Measurements from ENCODE around the gene SHC2.
"Not testable (repeated sequence)": the region's sequence is repeated elsewhere in the genome, so short reads cannot be mapped to it uniquely, and the experiment has no call there.

The SHC2 gene

DNA sequence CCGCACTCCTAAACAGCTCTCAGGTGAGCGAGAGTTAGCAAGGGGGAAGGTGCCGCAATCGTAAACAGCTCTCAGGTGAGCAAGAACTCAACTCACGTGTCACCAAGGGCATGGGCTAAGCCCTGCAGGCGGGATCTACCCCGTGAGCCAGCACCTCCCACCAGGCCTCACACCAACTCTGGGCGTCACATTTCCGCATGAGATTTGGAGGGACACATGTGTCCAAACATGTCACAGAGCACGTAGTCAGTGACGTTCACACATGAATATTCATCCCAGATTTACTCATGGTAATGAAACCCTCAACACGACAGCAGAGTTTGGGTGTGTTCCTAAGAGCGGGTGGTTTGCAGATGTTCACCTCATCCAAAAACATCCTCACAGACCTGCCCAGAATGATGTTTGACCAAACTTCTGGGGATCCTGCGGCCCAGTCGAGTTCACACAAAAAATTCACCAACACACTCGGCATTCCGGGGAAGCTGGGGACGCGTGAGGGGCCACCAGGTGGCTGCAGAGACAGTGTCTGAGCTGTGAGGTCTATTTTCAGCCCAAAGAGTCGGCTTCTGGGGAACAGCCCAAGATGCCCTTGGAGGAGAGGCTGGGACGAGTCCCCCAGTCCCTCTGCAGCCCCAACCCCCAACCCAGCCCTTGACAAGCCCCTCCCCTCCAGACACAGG is 71.4 kb downstream of the SHC2 start:
- no peak for DNase-seq (ENCODE audit: low spot score)

DNA sequence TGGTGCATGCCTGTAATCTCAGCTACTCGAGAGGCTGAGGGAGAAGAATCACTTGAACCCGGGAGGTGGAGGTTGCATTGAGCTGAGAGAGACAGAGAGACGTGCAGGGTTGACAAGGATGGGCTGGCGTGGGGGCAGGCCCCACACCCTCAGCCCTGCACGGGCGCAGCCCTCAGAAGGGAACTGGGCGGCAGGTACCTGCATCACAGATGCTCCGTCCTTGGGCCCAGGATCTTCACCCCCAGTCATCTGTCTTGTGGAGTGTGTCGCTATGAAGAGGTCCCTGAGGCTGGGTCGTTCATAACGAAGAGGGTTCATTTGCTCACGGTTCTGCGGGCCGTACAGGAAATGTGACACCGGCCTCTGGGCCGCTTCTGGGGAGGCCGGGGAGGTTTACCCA is 72.1 kb downstream of the SHC2 start:
- no peak for DNase-seq (ENCODE audit: low spot score)

DNA sequence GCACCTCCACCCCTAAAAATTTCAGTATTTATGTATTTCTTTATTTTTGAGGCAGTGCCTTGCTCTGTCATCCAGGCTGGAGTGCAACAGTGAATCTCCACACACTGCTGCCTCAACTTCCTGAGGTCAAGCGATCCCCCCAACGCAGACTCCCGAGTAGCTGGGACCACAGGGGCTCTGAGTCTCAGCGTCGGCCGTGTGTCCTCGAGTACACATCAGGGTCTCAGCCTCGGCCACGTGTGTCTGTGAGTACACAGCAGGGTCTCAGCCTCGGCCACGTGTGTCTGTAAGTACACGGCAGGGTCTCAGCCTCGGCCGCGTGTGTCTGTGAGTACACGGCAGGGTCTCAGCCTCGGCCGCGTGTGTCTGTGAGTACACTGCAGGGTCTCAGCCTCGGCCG is 73.1 kb downstream of the SHC2 start:
- DNase-seq (ENCODE audit: low spot score), result no peak

DNA sequence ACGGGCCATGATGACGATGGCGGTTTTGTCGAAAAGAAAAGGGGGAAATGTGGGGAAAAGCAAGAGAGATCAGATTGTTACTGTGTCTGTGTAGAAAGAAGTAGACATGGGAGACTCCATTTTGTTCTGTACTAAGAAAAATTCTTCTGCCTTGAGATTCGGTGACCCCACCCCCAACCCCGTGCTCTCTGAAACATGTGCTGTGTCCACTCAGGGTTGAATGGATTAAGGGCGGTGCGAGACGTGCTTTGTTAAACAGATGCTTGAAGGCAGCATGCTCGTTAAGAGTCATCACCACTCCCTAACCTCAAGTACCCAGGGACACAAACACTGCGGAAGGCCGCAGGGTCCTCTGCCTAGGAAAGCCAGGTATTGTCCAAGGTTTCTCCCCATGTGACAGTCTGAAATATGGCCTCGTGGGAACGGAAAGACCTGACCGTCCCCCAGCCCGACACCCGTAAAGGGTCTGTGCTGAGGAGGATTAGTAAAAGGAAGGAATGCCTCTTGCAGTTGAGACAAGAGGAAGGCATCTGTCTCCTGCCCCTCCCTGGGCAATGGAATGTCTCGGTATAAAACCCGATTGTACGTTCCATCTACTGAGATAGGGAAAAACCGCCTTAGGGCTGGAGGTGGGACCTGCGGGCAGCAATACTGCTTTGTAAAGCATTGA is 74.1 kb downstream of the SHC2 start:
- peak; percentile 53 for DNase-seq (ENCODE audit: low spot score)

DNA sequence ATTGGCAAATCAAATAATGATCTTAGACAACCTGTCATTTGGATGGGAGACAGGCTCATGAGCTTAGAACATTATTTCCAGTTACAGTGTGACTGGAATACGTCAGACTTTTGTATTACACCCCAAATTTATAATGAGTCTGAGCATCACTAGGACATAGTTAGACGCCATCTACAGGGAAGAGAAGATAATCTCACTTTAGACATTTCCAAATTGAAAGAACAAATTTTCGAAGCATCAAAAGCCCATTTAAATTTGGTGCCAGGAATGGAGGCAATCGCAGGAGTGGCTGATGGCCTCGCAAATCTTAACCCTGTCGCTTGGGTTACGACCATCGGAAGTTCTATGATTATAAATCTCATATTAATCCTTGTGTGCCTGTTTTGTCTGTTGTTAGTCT is 74.6 kb downstream of the SHC2 start:
- DNase-seq (ENCODE audit: low spot score), result not testable (repeated sequence)

DNA sequence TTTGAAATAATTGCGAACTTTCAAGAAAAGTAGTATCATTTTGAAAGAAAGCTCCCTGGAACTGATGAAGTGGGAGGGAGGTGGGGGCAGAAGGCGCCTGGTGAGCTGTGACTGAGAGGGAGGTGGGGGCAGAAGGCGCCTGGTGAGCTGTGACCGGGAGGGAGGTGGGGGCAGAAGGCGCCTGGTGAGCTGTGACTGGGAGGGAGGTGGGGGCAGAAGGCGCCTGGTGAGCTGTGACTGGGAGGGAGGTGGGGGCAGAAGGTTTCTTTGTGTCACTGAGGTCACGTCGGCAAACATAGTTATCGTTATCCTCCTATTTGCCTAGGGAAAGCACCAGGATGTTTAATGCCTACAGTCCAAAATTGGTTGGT is 76.0 kb downstream of the SHC2 start:
- DNase-seq (ENCODE audit: low spot score), result no peak

DNA sequence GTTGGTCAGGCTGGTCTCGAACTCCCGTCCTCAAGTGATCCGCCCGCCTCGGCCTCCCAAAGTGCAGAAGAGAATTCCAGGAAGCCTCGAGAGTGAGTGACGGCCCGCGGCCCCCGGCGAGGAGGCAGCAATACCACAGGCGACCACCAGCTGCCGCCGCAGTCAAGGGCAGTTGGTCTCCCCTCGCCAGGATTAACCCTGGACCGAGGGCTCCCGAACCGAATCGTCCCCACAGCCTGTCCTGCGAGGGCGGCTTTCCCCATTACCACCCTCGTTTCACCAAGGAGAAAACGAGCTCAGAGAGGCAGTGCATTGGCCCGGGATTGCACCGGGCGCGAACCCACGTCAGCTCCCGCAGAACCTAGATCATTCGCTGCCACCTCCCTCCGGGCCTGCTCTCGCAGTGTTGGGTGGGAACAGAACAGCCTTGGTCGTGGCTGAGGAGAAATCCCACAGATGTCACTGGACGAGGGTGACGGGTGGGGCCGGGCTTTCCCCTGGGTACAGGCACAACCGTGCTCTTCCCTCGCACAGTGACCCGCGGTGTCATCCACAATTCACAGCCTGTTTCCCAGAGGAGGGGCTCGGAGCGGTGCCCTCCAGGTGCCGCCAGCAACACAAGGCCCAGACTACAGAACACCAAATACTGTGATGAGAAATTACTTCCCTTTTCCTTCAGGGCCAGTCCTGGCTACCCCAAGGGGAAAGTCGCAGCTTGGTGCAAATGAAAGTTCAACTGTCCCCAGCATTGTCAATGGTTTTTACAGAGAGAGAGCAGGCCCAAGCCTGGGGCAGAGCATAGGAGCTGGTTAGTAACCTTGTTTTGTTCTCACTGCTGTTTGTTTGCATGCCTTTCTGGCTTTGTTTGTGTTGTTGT is 76.7 kb downstream of the SHC2 start:
- peak; percentile 82 for DNase-seq (ENCODE audit: low spot score)

DNA sequence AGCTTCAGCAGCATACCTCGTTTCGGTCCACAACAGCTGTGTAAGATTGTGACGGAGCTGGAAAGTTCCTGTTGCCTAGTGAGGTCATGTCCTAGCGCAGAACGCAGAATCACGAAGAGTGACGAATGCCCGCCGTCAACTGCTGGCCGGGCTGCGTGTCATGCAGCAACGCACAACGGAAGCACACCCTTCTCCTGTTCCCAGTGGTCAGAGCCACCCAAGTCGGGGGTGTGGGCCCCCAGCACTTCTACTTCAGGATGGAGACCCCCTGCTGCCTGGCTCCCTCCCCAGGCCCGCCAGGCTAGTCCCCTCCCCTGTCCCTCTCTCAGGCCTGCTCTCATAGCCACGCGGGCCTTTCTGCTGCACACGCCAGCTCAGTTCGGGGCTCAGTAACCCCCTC is 77.8 kb downstream of the SHC2 start:
- DNase-seq (ENCODE audit: low spot score), result peak; percentile 37

DNA sequence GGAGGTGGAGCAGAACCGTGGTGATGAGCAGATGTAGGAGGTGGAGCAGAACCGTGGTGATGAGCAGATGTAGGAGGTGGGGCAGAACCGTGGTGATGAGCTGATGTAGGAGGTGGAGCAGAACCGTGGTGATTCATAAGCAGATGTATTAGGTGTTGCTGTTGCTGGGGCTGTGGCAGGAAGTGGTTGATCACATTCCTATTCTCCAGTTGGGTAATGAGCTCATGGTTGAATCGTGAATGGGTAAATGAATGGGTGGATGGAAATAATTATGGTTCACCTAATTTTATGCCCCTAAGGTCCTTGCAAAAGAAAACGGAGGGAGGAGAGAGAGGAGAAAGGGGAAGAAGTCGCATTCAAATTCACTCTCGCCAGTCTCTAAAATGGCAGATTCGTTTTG is 78.3 kb downstream of the SHC2 start:
- DNase-seq (ENCODE audit: low spot score), result not testable (repeated sequence)

DNA sequence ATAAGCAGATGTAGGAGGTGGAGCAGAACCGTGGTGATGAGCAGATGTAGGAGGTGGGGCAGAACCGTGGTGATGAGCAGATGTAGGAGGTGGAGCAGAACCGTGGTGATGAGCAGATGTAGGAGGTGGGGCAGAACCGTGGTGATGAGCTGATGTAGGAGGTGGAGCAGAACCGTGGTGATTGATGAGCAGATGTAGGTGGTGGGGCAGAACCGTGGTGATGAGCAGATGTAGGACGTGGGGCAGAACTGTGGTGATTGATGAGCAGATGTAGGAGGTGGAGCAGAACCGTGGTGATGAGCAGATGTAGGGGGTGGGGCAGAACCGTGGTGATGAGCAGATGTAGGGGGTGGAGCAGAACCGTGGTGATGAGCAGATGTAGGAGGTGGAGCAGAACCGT is 78.9 kb downstream of the SHC2 start:
- not testable (repeated sequence) for DNase-seq (ENCODE audit: low spot score)

DNA sequence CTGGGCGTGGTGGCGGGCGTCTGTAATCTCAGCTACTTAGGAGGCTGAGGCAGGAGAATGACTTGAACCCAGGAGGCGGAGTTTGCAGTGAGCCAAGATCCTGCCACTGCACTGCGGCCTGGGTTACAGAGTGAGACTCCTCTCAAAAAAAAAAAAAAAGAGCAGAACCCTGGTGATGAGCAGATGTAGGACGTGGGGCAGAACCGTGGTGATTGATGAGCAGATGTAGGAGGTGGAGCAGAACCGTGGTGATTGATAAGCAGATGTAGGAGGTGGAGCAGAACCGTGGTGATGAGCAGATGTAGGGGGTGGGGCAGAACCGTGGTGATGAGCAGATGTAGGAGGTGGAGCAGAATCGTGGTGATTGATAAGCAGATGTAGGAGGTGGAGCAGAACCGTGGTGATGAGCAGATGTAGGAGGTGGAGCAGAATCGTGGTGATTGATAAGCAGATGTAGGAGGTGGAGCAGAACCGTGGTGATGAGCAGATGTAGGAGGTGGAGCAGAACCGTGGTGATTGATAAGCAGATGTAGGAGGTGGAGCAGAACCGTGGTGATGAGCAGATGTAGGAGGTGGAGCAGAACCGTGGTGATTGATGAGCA is 80.1 kb downstream of the SHC2 start:
- DNase-seq (ENCODE audit: low spot score), result not testable (repeated sequence)

DNA sequence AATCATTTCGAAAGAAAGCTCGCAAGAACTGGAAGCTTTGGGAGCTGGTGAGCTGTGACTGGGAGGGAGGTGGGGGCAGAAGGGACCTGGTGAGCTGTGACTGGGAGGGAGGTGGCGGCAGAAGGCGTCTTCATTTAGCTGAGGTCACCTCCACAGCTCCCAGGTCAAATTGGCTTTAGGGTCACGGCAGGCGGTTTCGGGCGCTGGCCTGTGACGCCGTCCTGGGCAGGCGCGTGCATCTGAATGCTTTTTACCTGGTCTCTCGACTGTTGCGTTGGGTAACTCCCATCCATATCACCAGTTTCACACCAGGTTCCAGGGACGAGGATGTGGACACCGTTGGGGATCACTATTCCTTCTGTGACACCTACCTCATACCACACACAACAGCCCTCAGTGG is 81.0 kb downstream of the SHC2 start:
- DNase-seq (ENCODE audit: low spot score), result no peak

DNA sequence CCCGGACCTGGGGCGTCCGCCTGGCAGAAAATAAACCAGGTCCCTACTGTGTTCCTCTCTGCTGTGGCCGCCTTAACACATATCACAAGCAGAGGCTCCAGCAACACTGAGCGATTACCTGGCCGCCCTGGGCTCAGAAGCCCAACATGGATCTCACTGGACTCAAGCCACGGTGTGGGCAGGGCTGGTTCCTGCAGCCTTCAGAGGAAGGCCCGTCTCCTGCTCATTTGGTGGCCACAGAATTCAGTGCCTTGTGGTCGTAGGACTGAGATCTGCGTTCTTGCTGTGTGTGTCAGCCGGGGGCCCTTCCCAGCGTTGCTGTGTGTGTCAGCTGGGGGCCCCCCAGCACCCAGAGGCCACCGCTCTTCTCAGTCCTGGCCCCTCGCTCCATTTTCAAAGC is 82.1 kb downstream of the SHC2 start:
- DNase-seq (ENCODE audit: low spot score), result no peak

DNA sequence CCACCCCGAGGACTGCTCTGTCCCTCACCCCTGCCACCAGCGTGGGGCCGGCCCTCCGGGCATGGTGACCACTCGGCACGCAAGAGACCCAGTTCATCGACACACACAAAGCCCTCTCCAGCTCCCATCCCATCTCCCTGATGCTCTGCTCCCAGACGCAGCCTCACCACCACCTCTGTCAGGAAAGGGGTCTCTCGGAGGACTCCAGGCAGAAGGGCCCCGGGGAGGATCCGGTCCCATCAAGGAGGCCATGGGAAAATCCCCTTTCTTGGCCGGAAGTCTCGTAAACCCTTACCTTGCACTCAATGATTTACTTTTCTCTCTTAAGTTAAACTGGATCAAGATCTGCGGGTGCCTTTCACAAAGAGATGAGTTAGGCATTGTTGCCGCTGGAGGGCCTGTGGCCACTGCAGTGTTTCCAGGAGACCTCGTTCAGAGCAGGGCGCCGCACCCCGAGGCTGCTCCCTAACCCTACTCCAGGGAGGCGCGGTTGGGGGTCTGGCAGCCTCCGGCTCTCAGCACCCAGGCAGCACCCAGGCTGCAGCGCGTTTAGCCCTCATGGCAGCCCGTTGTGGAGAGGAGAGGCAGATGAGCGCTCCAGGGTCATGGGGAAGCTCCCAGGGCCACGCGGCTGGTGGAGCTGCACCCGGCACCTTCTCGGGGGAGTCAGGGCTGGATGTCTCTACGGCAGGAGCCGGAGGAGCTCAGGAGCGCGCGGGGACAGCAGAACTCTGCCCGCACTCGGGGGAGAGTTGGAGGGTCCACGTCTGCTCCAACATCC is 82.8 kb downstream of the SHC2 start:
- no peak for DNase-seq (ENCODE audit: low spot score)

DNA sequence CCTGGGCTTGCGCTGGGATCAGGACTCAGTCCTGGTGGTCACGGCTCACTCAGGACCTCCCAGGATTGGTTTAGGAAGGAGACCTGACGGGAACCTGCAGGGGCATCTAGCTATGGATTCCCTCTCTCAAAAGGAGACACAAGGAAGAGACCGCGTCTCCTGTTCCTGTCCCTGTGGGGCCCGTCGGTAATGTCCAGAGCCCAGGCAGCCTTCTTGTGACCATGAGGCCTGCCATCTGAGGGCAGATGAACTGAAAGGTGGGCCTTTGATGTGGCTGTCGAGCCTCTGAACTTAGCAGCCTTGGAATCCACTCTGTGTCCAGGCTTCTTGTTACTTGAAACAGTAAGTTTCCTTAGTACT is 84.7 kb downstream of the SHC2 start:
- DNase-seq (ENCODE audit: low spot score), result no peak

DNA sequence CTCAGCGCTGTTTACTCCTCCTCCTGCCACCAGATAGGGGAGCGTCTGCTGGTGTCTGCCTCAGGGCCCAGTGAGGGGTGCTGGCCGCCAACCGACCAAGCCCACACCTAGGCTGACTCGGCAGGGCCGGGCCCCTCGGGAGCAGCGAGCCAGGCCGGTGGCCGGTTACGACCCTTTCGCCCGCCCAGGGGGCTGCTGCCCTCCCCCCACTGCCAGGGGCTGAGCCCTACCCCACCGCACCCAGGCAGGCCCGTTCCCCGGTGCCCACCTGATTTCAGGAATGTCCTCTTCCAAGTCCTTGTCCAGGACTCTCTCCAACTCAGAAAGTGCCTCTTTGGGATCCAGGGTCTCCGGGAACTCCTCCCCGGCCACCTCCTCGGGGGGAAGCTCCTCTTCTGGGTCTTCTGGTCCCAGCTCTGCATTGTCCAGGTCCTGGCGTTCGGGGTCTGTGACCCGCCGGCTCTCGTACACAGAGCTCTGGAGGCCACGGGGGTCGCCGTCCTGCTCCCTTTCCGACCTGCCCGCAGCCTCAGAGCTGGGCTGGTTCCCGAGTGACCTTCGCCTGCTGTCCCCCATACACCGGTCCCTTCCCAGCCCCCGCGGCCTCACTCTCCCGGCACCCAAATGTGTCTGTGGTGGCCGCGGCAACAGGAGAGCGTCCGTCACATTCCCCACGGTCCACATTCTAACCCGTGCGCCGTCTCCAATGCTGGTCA is 85.3 kb downstream of the SHC2 start:
- DNase-seq (ENCODE audit: low spot score), result no peak

DNA sequence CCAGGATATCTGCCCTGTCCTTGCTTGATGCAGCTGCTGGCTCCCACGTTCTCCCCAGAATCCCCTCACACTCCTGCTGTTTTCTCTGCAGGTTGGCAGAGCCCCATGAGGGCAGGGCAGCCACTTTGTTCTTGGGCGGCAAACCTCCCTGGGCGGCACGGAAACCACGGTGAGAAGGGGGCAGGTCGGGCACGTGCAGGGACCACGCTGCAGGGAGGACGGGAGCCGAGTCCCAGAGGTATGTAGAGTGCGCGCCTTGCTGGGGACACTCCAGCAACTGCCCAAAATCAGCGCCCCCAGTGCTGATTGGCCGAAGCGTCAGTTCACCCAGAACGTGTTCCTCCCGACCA is 86.0 kb downstream of the SHC2 start:
- DNase-seq (ENCODE audit: low spot score), result no peak

DNA sequence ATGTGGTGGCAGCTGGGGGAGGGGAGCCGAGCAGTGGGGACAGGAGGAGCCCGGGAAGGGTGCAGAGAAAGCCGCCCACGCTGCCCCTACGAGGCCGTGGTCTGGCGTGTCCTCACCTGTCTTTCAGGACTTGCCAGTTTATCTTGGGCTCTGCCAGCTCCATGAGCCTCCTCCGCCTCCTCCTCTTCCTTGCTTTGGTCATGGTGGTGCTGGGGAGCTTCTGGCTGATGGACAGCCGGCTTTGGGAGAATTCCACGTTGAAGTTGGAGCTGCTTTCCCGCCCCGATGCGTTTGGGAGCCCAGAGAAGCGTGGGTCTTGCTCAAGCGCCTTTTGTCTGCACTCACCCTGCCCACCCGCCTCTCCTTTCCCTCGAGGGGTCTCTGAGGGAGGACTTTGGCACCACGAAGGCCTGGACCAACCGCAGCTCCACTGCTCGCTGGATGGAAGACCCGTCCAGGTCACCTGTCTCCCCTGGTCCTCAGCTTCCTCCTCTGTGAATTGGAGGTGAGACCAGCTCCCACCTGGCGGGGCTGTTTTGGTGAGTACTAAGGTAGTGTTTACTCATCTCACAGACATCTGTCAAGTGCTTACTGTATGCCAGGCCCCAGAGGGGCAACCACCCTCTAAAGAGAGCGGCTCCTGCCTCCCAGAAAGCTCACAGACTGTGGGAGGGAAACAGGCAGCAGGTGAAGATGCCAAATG is 86.5 kb downstream of the SHC2 start:
- DNase-seq (ENCODE audit: low spot score), result no peak

DNA sequence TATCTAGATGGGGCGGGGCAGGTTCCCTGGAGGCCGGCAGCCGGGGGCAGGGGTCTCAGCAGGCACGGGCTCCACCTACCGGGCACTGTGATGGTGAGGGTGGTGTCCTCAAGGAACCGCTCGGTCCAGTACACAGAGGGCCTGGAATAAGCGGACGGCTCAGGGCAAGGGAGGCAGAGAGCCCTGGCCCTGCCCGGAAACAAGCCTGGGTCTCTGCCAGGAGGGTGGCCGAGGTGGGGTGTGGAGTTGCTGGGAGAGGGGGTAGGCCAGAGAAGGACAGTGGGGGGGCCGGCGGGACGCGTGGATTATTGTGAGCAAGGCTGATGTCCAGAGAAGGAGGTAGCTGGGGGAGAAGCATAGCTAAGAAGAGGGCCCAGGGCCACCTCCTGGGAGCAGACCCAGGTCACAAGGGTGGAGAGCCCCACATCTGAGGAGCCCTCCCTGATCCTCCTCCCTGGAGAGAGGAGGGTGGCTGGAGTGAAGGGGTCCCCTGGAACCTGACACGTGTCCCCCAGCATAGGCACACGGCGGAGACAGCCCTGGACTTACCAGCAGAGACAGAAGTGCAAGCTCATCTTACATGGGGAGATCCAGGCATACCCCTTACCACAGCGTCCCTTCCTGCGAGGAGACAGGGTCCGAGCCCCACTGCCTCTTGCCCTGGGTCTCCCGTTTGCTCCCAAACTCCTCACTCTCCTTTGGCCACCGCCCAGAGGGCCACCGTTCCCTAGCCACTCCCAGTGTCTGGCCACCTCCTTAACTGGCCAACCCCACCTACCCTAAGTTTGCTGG is 87.2 kb downstream of the SHC2 start:
- DNase-seq (ENCODE audit: low spot score), result no peak

DNA sequence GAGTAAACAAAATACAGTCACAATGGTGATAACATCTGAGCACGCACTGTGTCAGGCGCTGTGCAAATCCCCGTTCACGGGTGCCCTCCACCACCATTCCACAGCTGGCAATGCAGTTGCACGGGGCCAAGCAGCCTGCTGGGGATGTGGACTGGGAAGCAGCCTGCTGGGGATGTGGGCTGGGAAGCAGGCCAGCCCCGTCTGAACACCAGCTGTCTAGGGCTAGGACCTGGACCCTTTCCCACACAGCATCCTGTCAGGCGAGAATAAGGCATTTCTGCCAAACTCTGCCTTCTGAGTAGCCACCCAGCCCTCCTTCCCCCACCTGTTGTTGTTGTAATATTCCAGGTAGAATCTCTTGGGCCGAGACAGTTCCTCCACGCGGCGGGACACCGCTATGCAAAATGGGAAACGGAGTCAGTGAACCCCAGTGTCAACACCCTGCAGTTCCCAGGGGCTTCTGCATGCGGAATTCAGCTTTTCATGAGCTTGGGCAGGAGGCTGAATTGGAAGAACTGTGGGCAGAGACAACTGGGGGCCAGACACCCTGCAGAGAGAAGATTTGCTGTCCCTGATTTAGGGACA is 88.4 kb downstream of the SHC2 start:
- no peak for DNase-seq (ENCODE audit: low spot score)
